HG03521 (cell line): Measurements from ENCODE around the gene ENTPD8.
"Not testable (repeated sequence)": the region's sequence is repeated elsewhere in the genome, so short reads cannot be mapped to it uniquely, and the experiment has no call there.

Experiments
- ATAC-seq: cut with Tn5 transposase; IDR thresholded peaks from one replicate; pipeline ENCODE4 v1.9.1; 2021; ENCODE audit warnings: mild to moderate bottlenecking, moderate library complexity; ENCODE audit not compliant: unreplicated experiment

ENTPD8 gene

DNA sequence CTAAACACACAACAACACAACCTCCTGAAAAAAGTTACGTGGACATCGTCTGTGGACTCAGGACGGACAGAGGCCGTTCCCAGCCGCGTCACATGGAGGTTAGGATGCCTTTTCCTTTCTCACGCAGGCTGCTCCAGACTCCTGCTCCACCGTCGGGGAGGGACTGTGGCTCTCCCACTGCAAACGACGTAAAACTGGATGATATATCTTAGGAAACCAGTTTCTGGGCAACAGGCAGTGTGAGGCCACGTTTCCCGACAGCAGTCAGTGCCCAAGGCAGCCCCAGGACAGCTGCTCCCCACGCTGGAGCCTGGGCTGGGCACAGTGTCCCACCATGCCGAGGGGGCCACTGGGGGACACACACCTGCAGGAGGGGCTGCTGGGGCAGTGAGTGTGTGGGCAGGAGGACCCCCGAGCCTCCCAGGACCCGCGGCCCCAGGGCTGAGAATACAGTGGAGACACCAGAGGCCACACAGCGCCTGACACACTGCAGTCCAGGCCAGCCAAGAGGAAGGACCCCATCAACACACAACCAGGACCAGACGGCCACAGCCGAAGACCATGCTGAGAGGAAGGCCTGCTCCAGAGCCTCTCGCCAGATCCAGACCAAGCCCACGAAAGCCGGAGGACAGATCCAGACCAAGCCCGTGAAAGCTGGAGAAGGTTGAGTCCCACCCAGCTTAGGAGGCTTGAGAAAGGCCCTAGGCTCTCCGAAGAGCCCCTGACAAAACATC, 44.4 kb downstream of the ENTPD8 start:
- no peak for ATAC-seq

DNA sequence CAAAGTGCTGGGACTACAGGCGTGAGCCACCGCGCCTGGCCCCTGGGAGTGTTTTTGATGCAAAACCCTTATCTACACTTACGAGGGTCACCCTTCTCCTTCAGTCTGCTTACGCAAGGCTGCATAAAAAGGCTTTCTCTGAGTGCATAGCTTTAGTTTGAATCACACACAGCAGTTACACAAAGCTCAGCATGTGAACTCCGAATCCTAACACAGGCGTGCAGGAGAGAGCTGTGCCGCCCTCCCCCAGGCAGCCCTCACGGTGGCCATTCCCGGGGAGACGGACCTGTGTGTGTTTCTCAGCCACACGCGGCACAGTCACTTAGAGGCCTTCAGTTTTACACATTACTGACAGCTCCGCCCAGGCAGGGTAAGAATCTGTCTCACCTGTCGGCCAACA, 44.9 kb downstream of the ENTPD8 start:
- ATAC-seq: no peak

DNA sequence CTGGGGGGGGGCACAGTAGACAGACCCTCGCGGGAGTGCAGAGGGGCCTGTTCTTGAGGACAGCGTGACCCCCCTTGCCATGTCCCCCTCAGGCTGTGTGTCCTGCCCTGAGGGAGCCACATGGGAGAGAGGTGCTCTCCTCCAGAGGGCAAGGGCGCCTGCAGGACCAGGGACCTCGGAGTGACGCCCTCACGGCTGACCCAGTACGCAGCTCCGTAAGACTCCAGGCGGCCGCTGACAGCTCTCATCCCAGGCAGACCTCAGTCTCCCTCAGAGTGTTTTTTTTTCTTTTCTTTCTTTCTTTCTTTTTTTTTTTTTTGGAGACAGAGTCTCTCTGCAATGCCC, 45.5 kb downstream of the ENTPD8 start:
- no peak for ATAC-seq

DNA sequence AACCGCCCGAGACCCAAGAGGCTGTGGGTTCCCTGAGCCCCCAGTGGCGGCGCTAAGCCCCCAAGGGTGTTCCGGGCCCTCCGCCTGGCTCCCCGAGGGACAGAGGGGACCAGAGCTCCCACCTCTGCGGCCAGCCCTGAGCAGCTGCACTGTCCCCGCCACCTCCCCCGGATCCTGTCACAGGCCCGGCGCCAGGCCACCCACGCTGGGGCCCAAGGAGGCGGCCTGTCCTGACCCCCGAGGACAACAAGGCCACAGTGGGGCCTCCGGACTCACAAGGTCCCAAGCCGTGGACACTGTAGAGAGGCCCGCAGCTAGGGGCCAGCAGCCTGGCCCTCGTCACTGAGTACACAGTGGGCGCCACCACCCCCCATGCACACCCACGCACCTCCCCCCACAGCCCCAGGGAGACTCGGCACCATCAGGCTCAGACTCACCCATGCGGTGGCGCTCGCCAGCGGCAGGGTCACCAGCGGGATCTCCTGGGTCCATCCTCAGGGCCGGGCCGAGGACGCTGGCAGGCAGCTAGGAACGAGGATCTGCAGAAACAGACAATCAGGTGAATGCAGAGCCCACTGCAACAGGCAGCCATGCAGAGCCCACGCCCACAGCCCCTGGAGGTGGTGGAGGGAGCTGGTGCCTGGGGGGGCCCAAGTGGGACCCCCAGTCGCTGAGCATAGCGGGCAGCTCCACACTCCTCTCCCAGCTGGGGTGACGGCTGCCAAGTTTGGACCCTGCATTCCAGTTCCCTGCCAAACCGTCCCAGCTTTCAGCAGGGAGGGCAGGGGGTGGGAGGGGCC, 46.1 kb downstream of the ENTPD8 start:
- no peak for ATAC-seq

DNA sequence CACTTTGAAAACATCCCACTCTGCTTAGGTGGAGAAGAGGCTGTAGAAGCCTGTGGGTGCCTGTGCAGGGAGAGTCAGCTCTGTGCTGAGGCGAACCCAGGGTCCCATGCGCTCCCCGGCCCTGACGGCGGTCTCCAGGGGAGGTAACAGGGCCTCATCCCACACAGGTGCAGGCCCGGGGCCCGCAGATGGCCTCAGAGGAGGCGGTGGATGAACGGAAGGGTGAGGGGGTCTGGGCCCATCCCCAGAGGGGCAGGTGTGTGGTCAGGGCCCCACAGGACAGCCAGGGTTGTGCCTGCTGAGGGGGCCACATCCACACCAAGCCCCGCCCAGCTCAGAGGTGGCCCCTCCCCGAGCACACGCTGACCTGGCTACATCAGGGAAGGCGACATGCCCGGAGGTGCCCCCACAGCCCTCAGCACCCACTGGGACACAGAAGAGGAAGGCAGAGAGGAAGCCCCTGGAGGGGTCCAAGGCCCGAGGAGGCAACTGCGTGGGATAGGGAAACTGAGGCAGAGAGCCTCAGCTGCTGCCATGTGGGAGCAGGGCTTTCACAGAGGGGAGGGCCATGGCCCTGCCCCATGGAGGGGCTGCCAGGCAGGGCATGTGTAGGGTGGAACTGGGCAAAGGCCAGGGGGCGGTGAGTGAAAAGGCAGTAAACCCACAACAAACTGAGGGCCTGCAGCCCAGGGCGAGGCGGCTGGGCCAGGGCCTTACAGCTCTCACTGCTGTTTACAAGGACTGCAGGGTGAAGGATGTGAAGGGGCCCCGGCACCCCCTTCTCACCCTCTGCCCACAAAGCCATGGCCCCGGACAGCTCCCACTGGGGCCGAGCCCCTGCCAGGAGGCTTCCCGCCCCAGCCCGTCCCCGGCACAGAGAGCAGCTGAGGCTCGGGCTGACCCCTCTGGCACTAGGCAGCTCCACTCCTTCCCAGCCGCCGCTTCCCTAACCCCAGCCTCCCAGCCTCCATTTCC, 47.7 kb downstream of the ENTPD8 start:
- ATAC-seq: no peak

DNA sequence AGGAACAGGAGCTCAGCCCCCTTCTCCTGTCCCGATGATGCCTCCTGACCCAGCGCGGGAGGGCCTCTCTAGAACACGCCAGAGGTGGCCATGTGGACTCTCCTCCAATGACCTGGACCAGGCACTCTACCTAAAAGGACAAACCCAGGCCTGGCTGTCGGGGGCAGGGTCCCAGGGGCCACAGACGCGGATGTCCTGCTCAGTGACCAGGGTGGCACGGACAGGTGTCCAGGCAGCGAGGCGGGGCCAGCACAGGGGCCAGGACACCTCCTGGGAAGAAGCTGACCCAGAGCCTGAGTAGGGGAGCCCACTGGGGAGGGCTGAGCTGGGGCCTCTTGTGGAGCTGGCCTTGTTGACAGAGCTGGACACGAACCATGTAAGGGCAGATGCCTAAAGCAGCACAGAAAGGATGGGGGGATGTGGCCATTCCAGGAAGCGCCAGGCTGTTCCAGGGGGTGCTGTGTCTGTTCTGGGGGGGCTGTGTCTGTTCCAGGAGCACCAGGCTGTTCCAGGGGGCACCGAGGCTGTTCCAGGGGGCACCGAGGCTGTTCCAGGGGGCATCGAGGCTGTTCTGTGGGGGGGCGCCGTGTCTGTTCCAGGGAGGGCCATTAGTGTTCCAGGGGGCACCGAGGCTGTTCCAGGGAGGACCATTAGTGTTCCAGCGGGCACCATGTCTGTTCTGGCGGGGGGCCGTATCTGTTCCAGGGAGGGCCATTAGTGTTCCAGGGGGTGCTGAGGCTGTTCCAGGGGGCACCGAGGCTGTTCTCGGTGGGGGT, 48.7 kb downstream of the ENTPD8 start:
- ATAC-seq: no peak

DNA sequence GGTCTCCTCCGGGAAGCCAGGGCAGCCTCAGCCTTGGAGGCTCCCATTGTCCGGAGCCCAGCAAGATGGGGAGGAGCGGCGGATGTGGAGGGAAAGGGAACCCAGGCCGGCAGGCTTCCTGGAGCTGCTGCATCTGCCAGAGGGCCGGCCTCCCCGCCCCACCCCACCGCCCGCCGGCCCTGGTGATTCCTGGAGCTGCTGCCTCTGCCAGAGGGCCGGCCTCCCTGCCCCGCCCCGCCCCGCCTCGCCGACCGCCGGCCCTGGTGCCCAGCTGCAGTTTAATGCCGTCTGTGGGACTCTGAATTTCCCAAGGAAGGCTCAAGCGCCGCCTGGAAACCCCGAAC, 49.8 kb downstream of the ENTPD8 start:
- no peak for ATAC-seq

DNA sequence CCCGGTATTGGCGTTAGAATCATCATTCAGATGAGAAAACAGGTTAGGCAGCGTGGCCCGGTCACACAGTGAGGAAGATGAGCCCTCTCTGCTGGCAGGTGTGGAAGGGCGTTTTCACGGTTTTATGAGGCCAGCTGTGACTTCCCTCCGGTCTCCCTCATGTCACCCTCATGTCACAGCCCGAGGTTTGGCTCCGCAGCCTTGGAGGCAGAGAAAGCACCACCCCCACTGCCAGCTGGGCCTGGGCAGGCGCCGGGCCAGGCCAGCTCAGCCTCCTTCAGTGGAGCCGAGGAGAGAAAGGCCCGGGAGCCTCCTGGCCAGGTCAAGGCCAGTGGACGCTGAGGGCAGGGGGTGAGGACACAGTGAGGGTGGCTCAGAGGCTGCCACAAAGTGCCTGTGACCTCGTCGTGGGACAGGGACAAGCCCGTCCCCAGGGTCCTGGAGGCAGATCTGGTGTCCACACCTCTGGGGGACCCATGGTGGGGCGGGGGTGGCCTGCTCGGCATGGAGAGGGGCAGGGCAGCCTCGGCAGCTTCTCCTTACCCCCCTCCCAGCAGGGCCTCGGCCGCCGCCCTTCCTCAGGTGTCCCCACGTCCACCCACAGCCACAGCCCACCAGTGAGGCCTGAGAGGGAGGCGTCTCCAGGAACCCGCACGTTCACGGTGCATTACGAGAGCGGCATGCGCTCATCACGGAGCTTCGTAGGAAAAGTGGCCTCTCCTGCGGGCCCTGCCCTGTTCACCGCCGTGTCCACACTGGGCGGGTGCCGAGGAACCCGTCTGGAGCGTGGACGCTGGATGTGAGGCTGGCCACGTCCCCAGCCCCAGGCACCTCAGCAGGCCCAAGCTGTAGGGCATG, 50.4 kb downstream of the ENTPD8 start:
- no peak for ATAC-seq

DNA sequence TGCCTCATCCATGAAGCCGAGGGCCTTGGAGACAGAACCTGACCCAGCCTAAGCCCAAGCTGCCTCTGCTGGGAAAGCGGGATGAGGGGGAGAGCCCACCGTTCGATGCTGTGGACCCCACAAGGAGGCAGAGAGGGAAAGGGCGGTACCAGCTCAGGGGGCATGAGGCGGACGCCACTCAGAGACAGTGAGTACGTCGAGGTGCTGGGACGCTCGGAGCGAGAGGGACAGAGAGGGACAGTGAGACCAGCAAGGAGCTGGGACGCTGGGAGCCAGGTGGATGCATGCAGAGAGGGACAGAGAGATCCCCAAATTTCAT, 51.8 kb downstream of the ENTPD8 start:
- ATAC-seq: no peak

DNA sequence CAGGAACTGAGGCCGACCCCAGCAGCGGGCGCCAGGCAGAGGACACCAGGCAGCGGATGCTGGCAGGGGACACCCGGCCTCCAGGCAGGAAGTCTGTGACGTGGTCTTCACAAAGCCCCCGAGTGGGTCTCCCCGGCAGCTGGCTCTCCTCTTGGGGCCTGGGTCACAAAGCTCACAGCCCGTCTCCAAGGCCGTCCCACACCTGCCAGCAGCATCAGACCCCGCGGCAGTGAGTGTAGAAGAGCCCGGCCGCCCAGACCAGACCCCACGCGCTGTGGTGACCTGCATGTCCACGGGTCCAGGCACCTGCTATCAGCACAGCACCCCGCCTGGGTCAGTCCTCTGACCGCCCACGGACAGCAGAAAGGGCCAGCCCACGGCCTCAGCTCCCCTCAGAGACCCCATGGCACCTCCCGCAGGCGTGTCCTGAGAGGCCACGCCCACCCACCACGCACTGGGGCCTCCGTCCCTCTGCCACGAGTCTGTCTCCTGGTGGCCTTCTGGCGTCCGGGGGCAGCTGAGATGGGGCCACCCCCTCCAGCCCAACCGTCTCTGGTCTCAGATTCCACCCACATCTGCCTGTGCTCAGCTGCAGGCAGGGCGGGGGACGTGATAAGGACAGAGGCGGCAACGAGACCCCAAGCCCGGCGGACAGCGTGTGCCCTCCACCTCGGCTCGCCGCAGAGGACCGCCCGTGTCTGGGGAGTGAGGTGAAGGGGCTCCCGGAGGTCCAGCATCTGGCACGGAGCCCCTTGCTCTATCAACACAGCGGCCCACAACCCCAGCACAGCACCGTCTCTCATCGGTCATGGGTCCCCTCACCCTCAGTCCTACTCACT, 52.3 kb downstream of the ENTPD8 start:
- ATAC-seq: no peak

DNA sequence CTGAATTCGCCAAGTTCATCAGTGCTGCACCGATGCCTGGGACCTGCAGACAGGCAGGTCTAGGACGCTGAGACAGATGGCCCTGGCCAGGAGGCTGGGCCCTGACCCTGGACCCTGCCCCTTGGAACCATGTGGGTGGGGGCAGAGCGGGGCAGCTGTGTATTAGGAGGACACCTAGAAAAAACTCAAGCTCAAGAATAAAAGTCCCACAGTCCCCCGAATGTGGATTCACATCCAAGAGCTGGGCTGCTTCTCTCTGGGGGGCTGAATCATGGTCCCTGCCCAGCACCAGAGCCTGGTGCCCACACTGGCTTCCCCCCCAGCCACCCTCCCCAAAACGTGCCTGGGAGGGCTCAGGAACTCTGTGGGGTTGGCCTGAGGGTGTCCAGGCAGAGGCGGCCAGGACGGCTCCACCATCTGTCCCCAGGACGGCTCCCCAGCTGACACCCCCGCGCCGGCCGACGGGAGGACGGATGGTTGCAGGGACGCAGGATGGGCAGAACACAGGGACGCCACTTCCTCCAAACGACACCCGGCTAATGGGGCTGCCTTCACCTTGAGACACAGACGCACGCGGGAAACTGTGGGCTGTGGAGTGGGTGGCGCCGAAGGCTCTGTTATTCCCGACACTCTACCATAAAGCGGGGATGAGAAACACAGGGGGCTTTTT, 53.1 kb downstream of the ENTPD8 start:
- ATAC-seq: no peak

DNA sequence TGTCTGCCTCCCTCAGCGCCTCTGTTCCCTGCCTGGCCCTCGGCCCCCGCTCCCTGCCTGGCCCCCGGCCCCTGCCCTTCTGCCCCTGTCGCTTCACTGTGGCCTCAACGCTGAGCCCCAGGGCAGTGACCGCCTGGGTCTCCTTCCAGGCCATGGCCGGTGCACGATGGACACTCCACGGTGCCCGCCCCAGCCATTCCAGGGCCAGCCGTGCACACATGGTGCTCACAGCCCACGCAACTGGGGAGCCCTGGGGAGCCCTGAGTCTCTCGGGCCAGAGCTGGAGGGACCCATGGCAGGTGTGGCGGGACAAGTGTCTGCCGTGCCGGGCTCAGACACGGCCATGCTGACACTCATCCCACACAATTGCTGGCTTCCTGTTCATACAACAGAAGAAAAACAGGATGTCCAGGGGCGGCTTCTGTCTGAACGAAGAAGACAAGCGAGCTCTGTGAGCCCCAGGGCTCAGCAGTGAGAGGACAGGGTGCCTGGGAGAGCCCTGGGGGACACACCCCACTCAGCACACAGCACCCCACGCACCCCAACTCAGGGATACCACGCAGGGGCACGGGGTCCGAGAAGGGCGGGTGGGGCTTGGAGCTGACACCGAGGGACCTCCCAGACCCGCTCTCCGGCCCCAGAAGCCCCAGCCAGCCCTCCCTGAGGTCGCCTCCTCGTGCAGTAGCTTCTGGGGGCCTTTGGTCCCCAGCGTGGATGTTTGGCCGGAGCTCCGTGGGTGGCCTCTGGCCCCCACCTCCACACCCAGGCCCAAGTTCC, 53.9 kb downstream of the ENTPD8 start:
- ATAC-seq: no peak

DNA sequence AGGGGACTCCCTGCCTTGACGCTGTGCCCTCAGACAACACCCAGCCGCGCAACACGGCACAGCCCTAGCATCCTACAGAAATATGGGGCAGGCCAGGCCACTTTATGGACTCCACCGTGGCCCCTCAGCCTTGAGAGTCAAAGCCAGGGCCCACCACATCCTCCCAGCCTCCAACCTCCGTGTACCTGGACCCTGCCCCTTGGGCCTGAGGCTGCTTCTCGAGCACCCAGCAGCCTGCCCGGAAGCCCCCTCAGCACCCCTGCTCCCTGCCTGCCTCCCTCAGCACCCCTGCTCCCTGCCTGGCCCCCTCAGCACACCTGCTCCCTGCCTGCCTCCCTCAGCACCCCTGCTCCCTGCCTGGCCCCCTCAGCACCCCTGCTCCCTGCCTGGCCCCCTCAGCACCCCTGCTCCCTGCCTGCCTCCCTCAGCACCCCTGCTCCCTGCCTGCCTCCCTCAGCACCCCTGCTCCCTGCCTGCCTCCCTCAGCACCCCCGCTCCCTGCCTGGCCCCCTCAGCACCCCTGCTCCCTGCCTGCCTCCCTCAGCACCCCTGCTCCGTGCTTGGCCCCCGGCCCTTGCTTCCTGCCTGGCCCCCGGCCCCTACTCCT, 54.5 kb downstream of the ENTPD8 start:
- not testable (repeated sequence) for ATAC-seq

DNA sequence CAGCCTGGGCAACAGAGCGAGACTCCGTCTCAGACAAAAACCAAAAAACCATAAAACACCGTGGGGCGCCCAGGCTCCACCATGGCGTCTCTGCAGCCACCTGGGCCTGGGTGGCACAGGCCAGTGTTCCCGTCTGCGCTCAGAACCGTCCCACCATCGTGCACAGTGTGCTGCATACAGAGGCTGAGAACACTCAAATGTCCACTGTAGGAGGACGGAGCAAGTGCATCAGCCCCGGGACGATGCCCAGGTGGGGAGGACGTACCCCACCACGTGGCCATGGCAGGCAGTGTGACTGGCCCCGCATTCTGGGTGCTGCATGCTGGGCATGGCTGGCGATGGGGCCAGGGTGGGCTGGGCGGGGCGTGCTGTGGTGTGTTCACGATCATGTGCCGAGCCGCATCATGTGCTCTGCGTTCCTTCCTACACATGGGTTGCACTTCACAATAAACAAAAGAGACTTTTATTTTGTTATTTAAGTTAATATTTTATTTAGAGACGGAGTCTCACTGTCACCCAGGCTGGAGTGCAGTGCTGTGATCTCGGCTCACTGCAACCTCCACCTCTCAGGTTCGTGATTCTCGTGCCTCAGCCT, 56.0 kb downstream of the ENTPD8 start:
- no peak for ATAC-seq
